Measurements from ENCODE around the gene SLC14A1. TPM values are rescaled to one million over a fixed set of nuclear protein-coding genes. Genes with fewer than 3 reads are reported as not detected.

Gene SLC14A1
- total RNA-seq, 1 donor from 2014 or later: 0.36 TPM

GRCh38 chr18:45682181-45682580 lies 41.8 kb upstream of the SLC14A1 start:
- no peak for TF ChIP-seq CTCF (IDR thresholded peaks at IDR 0.05; ENCODE audit: unreplicated experiment)
- H3K27ac Mint-ChIP-seq (ENCODE audit: unreplicated experiment): no peak overlapping the region
- no peaks in the 10 kb centered on the region for H3K36me3 Mint-ChIP-seq (ENCODE audit: low read depth, unreplicated experiment)
- H3K4me1 Mint-ChIP-seq (ENCODE audit: unreplicated experiment): no peaks in the 10 kb centered on the region
- H3K27me3 Mint-ChIP-seq (ENCODE audit: unreplicated experiment): no peaks in the 10 kb centered on the region
- no peak overlapping the region for H3K4me3 Mint-ChIP-seq (ENCODE audit: unreplicated experiment)
- no peaks in the 10 kb centered on the region for H3K9me3 Mint-ChIP-seq (ENCODE audit: unreplicated experiment)
- no peak for DNase-seq (ENCODE audit: low spot score)

GRCh38 chr18:45684341-45685115 lies 39.5 kb upstream of the SLC14A1 start:
- Mint-ChIP-seq H3K9me3 (ENCODE audit: unreplicated experiment) (no peaks in the 10 kb centered on the region), H3K27me3 (ENCODE audit: unreplicated experiment) (no peaks in the 10 kb centered on the region), H3K27ac (ENCODE audit: unreplicated experiment) (peak overlapping the region; percentile 30), H3K36me3 (ENCODE audit: low read depth, unreplicated experiment) (no peaks in the 10 kb centered on the region), H3K4me1 (ENCODE audit: unreplicated experiment) (no peaks in the 10 kb centered on the region), H3K4me3 (ENCODE audit: unreplicated experiment) (no peak overlapping the region)
- no peak for TF ChIP-seq CTCF (IDR thresholded peaks at IDR 0.05; ENCODE audit: unreplicated experiment)
- no peak for DNase-seq (ENCODE audit: low spot score)

GRCh38 chr18:45686891-45687611 lies 36.9 kb upstream of the SLC14A1 start:
- no peak overlapping the region for H3K27ac Mint-ChIP-seq (ENCODE audit: unreplicated experiment)

GRCh38 chr18:45687621-45688020 lies 36.4 kb upstream of the SLC14A1 start:
- Mint-ChIP-seq H3K9me3 (ENCODE audit: unreplicated experiment) (no peaks in the 10 kb centered on the region), H3K27me3 (ENCODE audit: unreplicated experiment) (peaks cover under 1% of the 10 kb centered on the region), H3K4me1 (ENCODE audit: unreplicated experiment) (no peaks in the 10 kb centered on the region), H3K27ac (ENCODE audit: unreplicated experiment) (no peak overlapping the region), H3K36me3 (ENCODE audit: low read depth, unreplicated experiment) (no peaks in the 10 kb centered on the region), H3K4me3 (ENCODE audit: unreplicated experiment) (no peak overlapping the region)
- TF ChIP-seq CTCF (IDR thresholded peaks at IDR 0.05; ENCODE audit: unreplicated experiment): no peak
- DNase-seq (ENCODE audit: low spot score): no peak

More at GRCh38 chr18:45686891-45687611, 36.9 kb upstream of the SLC14A1 start:
- H3K27me3 Mint-ChIP-seq (ENCODE audit: unreplicated experiment): no peaks in the 10 kb centered on the region
- no peak for DNase-seq (ENCODE audit: low spot score)
- no peak overlapping the region for H3K4me3 Mint-ChIP-seq (ENCODE audit: unreplicated experiment)
- no peaks in the 10 kb centered on the region for H3K9me3 Mint-ChIP-seq (ENCODE audit: unreplicated experiment)
- H3K4me1 Mint-ChIP-seq (ENCODE audit: unreplicated experiment): no peaks in the 10 kb centered on the region
- H3K36me3 Mint-ChIP-seq (ENCODE audit: low read depth, unreplicated experiment): no peaks in the 10 kb centered on the region
- no peak for TF ChIP-seq CTCF (IDR thresholded peaks at IDR 0.05; ENCODE audit: unreplicated experiment)

- H3K27me3 Mint-ChIP-seq (ENCODE audit: unreplicated experiment): peaks cover 1% of the 10 kb centered on the region
Observed at GRCh38 chr18:45688113-45688512, 35.9 kb upstream of the SLC14A1 start.

More at GRCh38 chr18:45688113-45688512, 35.9 kb upstream of the SLC14A1 start:
- Mint-ChIP-seq H3K4me3 (ENCODE audit: unreplicated experiment) (no peak overlapping the region), H3K9me3 (ENCODE audit: unreplicated experiment) (no peaks in the 10 kb centered on the region), H3K36me3 (ENCODE audit: low read depth, unreplicated experiment) (no peaks in the 10 kb centered on the region), H3K4me1 (ENCODE audit: unreplicated experiment) (no peaks in the 10 kb centered on the region), H3K27ac (ENCODE audit: unreplicated experiment) (no peak overlapping the region)
- DNase-seq (ENCODE audit: low spot score): no peak
- TF ChIP-seq CTCF (IDR thresholded peaks at IDR 0.05; ENCODE audit: unreplicated experiment): no peak
